WTC11 (cell line): Measurements from ENCODE around the gene IRX3. TPM values are rescaled to one million over a fixed set of nuclear protein-coding genes. Genes with fewer than 3 reads are reported as not detected.

Source experiments
- ATAC-seq: fragments of 200-7000 bp; cut with Tn5 transposase; 2 replicates; pipeline ENCODE4 v1.10.0; 2021; ENCODE audit warnings: mild to moderate bottlenecking, moderate library complexity
- CTCF ChIA-PET: fragments of 300-600 bp; sonication (Branson Sonifier 250); formaldehyde crosslinking; loops from one replicate; lab custom pipeline; 2021; ENCODE audit warnings: antibody characterized with exemption; lab: Charles Lee
- POLR2A ChIA-PET: fragments of 350-600 bp; sonication (Branson Sonifier 250); formaldehyde crosslinking; loops from one replicate; lab custom pipeline; 2021; ENCODE audit warnings: antibody characterized with exemption; lab: Charles Lee
- DNase-seq: peaks from one replicate; pipeline ENCODE4 v3.0.0; 2021; ENCODE audit warnings: low spot score
- H3K27ac Mint-ChIP-seq: 2 replicates; pipeline ENCODE4 v1.8.0; 2021; ENCODE audit warnings: mixed read lengths
- H3K27me3 Mint-ChIP-seq: 2 replicates; pipeline ENCODE4 v1.8.0; 2021; ENCODE audit warnings: low read depth, mild to moderate bottlenecking, moderate library complexity, mixed read lengths
- H3K36me3 Mint-ChIP-seq: 2 replicates; pipeline ENCODE4 v1.8.0; 2021; ENCODE audit warnings: mixed read lengths
- H3K4me1 Mint-ChIP-seq: 2 replicates; pipeline ENCODE4 v1.8.0; 2022; ENCODE audit warnings: mixed read lengths
- H3K4me3 Mint-ChIP-seq: 2 replicates; pipeline ENCODE4 v1.8.0; 2021; ENCODE audit warnings: mild to moderate bottlenecking, moderate library complexity, mixed read lengths
- H3K9me3 Mint-ChIP-seq: 2 replicates; pipeline ENCODE4 v1.8.0; 2021; ENCODE audit warnings: mixed read lengths
- ARID4B ChIP-seq: sonication (generic); formaldehyde crosslinking; IDR thresholded peaks from 2 replicates; pipeline ENCODE4 v1.8.0; 2023; ENCODE audit warnings: missing genetic modification reagents, mild to moderate bottlenecking, borderline replicate concordance
- ATF2 ChIP-seq: sonication (generic); formaldehyde crosslinking; IDR thresholded peaks from 2 replicates; pipeline ENCODE4 v1.8.1; 2022; ENCODE audit warnings: low read depth, missing genetic modification reagents, borderline replicate concordance
- CBFB ChIP-seq: sonication (generic); formaldehyde crosslinking; IDR thresholded peaks from 2 replicates; pipeline ENCODE4 v1.8.1; 2022; ENCODE audit warnings: mild to moderate bottlenecking, low read depth, missing genetic modification reagents
- CTCF ChIP-seq: fragments of 200-600 bp; IDR thresholded peaks from 2 replicates; pipeline ENCODE4 v1.8.0; 2022; ENCODE audit warnings: antibody characterized with exemption
- ESRRA ChIP-seq: sonication (generic); formaldehyde crosslinking; IDR thresholded peaks from 2 replicates; pipeline ENCODE4 v1.8.1; 2022; ENCODE audit warnings: mild to moderate bottlenecking, missing genetic modification reagents, borderline replicate concordance
- FOXP1 ChIP-seq: sonication (generic); formaldehyde crosslinking; IDR thresholded peaks from 2 replicates; pipeline ENCODE4 v1.8.0; 2022; ENCODE audit warnings: missing genetic modification reagents, mild to moderate bottlenecking, moderate library complexity, borderline replicate concordance
- FOXP4 ChIP-seq: sonication (generic); formaldehyde crosslinking; IDR thresholded peaks from 2 replicates; pipeline ENCODE4 v1.8.0; 2022; ENCODE audit warnings: mild to moderate bottlenecking, missing genetic modification reagents
- GRHL2 ChIP-seq: fragments of 250-450 bp; sonication (Bioruptor Pico); IDR thresholded peaks from 2 replicates; pipeline ENCODE4 v1.8.0; 2022; ENCODE audit warnings: mild to moderate bottlenecking, moderate library complexity; ENCODE audit not compliant: insufficient replicate concordance, severe bottlenecking
- IRF1 ChIP-seq: sonication (generic); formaldehyde crosslinking; IDR thresholded peaks from 2 replicates; pipeline ENCODE4 v1.8.0; 2023; ENCODE audit warnings: missing genetic modification reagents
- NFE2L1 ChIP-seq: sonication (generic); formaldehyde crosslinking; IDR thresholded peaks from 2 replicates; pipeline ENCODE4 v1.8.1; 2023; ENCODE audit warnings: missing genetic modification reagents
- OVOL2 ChIP-seq: fragments of 250-450 bp; sonication (Bioruptor Pico); IDR thresholded peaks from 2 replicates; pipeline ENCODE4 v1.9.0; 2021; ENCODE audit warnings: mild to moderate bottlenecking, borderline replicate concordance
- SP1 ChIP-seq: sonication (generic); formaldehyde crosslinking; conservative IDR thresholded peaks from 2 replicates; pipeline ENCODE4 v1.8.1; 2022; ENCODE audit warnings: missing genetic modification reagents
- TCF7 ChIP-seq: sonication (generic); formaldehyde crosslinking; IDR thresholded peaks from 2 replicates; pipeline ENCODE4 v1.8.0; 2022; ENCODE audit warnings: mild to moderate bottlenecking, low read depth, missing genetic modification reagents, moderate library complexity
- ZNF317 ChIP-seq: sonication (generic); formaldehyde crosslinking; IDR thresholded peaks from 2 replicates; pipeline ENCODE4 v1.8.1; 2023; ENCODE audit warnings: low read depth, mild to moderate bottlenecking, moderate library complexity, missing genetic modification reagents, borderline replicate concordance
- ZNF423 ChIP-seq: fragments of 250-450 bp; sonication (Bioruptor Pico); IDR thresholded peaks from 2 replicates; pipeline ENCODE4 v2.1.2; 2022; ENCODE audit warnings: mild to moderate bottlenecking, moderate library complexity
- ZNF532 ChIP-seq: fragments of 250-450 bp; sonication (Bioruptor Pico); IDR thresholded peaks from 2 replicates; pipeline ENCODE4 v1.9.0; 2021; ENCODE audit warnings: mild to moderate bottlenecking, borderline replicate concordance
- total RNA-seq: library from RNA; stranded (reverse); gene quantifications from 3 replicates; pipeline ENCODE4 v1.2.3, GENCODE V29; 2021

The IRX3 gene
- total RNA-seq, 1 experiment from 2014 or later = 1.1 TPM

GRCh38 chr16:54288835-54289241, 2.3 kb upstream of the IRX3 start:
- CTCF ChIA-PET = interaction anchor here (0.6 to 1.8 kb wide), 4 partner anchors 71 to 932 kb away, joined by 3 to 6 read pairs (median 4); no protein-coding TSS in a partner anchor
- H3K27ac Mint-ChIP-seq = no peak overlapping the region
- H3K36me3 Mint-ChIP-seq = no peaks in the 10 kb centered on the region
- H3K27me3 Mint-ChIP-seq = peaks cover 93% of the 10 kb centered on the region
- peak overlapping the region; percentile 82 for H3K4me3 Mint-ChIP-seq
- TF ChIP-seq TCF7 (CRISPR knock-in tag) = no peak
- TF ChIP-seq ZNF317 (CRISPR knock-in tag) = no peak
- no peak for TF ChIP-seq NFE2L1 (CRISPR knock-in tag)
- no peak for TF ChIP-seq FOXP1 (CRISPR knock-in tag)
- no peak for TF ChIP-seq ZNF532 (CRISPR knock-in tag)
- no peak for TF ChIP-seq CTCF
- TF ChIP-seq SP1 = no peak
- no peak for TF ChIP-seq OVOL2
- TF ChIP-seq GRHL2 (CRISPR knock-in tag) = no peak
- TF ChIP-seq CBFB = no peak
- TF ChIP-seq ZNF423 (CRISPR knock-in tag) = no peak
- TF ChIP-seq IRF1 = no peak
- H3K4me1 Mint-ChIP-seq = peaks cover 39% of the 10 kb centered on the region
- H3K9me3 Mint-ChIP-seq = no peaks in the 10 kb centered on the region
- ATAC-seq (no peak), DNase-seq (no peak)
- POLR2A ChIA-PET = interaction anchor here (0.5 kb wide), 1 partner anchor 852 kb away, joined by 3 read pairs; no protein-coding TSS in a partner anchor

GRCh38 chr16:54288030-54288834, 1.6 kb upstream of the IRX3 start:
- ATAC-seq = no peak
- ChIA-PET POLR2A (interaction anchor here (1.0 kb wide), 1 partner anchor 648 kb away, joined by 3 read pairs; no protein-coding TSS in a partner anchor), CTCF (interaction anchor here (0.6 to 2.4 kb wide), 6 partner anchors 60 to 933 kb away, joined by 3 to 6 read pairs (median 4); no protein-coding TSS in a partner anchor)
- H3K4me3 Mint-ChIP-seq = peak overlapping the region; percentile 77
- H3K27me3 Mint-ChIP-seq = peaks cover 93% of the 10 kb centered on the region
- H3K36me3 Mint-ChIP-seq = no peaks in the 10 kb centered on the region
- DNase-seq = no peak
- H3K4me1 Mint-ChIP-seq = peaks cover 45% of the 10 kb centered on the region
- H3K9me3 Mint-ChIP-seq = no peaks in the 10 kb centered on the region
- H3K27ac Mint-ChIP-seq = no peak overlapping the region
- TF ChIP-seq OVOL2 = no peak
- no peak for TF ChIP-seq ARID4B (CRISPR knock-in tag)
- TF ChIP-seq IRF1 = no peak
- no peak for TF ChIP-seq ATF2 (CRISPR knock-in tag)
- no peak for TF ChIP-seq TCF7 (CRISPR knock-in tag)
- TF ChIP-seq ESRRA (CRISPR knock-in tag) = no peak
- TF ChIP-seq FOXP4 (CRISPR knock-in tag) = no peak
- no peak for TF ChIP-seq FOXP1 (CRISPR knock-in tag)
